Testis (tissue), 2 donors: Measurements from ENCODE around the gene IL34.

Source experiments
- POLR2A ChIP-seq: fragments of 450-650 bp; IDR thresholded peaks from one replicate; pipeline ENCODE4 v1.6.1; 2017; ENCODE audit warnings: antibody characterized with exemption, mild to moderate bottlenecking, moderate library complexity
- TF ChIP-seq, protein P1 (sequence below), 3 experiments: fragments of 450-650 bp in 2 of 3; fragments of 200-600 bp in 1 of 3; sonication (generic) in 1 of 3; IDR thresholded peaks; one replicate each; pipeline ENCODE4 v1.5.1; 2016 to 2019; ENCODE audit warnings: antibody characterized with exemption in 3 of 3, mild to moderate bottlenecking in 2 of 3, moderate library complexity in 1 of 3

DNA sequence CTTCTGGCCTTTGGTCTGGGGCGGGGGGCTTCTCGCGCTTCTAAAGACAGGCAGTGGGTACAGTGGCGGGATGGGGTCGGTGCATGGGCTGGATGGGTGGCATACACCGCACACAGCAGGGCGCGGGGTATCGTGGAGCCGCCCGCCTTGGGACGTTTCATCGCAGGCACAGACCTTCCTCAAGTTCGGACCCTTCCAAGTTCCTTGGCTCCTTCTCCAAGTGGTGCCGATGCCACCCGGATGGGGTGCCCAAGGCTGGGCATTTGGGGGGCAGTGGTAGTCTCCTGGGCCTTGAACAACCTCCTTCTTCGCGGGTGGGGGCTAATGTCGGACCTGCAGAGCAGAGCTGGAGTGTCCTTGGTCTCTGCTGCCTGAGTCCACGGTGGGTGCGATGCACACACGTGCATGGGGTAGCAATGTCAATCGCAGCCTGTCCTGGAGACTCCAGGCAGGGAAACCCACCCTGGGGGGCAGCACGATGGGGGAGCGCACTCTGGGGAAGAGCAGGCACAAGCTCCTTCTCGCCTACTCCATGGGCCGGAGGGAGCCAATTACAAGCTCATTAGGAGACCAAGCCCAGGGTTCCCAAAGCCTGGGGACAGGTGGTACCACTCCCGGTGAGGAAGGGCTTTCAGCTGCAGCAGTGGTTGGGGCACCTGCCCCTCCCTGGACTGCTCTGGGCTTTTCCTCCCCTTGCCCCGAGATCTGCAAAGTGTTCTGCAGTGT lies 40.2 kb downstream of the IL34 start:
- no peak for TF ChIP-seq POLR2A
- TF ChIP-seq, protein P1, sequence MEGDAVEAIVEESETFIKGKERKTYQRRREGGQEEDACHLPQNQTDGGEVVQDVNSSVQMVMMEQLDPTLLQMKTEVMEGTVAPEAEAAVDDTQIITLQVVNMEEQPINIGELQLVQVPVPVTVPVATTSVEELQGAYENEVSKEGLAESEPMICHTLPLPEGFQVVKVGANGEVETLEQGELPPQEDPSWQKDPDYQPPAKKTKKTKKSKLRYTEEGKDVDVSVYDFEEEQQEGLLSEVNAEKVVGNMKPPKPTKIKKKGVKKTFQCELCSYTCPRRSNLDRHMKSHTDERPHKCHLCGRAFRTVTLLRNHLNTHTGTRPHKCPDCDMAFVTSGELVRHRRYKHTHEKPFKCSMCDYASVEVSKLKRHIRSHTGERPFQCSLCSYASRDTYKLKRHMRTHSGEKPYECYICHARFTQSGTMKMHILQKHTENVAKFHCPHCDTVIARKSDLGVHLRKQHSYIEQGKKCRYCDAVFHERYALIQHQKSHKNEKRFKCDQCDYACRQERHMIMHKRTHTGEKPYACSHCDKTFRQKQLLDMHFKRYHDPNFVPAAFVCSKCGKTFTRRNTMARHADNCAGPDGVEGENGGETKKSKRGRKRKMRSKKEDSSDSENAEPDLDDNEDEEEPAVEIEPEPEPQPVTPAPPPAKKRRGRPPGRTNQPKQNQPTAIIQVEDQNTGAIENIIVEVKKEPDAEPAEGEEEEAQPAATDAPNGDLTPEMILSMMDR (IDR thresholded peaks at IDR 0.05), result no peak
